Upper lobe of left lung (tissue), 4 donors: ENCODE measurements around the gene SLC17A8.

Experiments
- EP300 ChIP-seq, 4 donors: sonication (generic); formaldehyde crosslinking; IDR thresholded peaks; one replicate each; pipeline ENCODE4 v1.5.1; 2017; ENCODE audit warnings: antibody characterized with exemption in 4 of 4, control low read depth in 2 of 4
- POLR2A ChIP-seq, 4 donors: fragments of 450-650 bp; IDR thresholded peaks; one replicate each; pipeline ENCODE4 v1.5.1; 2016 to 2017; ENCODE audit warnings: antibody characterized with exemption in 4 of 4, mild to moderate bottlenecking in 2 of 4
- POLR2AphosphoS5 ChIP-seq, 2 donors: sonication (generic); formaldehyde crosslinking; IDR thresholded peaks; one replicate each; pipeline ENCODE4 v1.5.1; 2017; ENCODE audit warnings: antibody characterized with exemption in 2 of 2
- TF ChIP-seq, protein P1 (sequence below), 6 experiments: fragments of 450-650 bp in 4 of 6; fragments of 200-600 bp in 2 of 6; sonication (generic) in 2 of 6; IDR thresholded peaks; one replicate each; pipeline ENCODE4 v1.5.1; 2016 to 2019; ENCODE audit warnings: antibody characterized with exemption in 6 of 6

DNA sequence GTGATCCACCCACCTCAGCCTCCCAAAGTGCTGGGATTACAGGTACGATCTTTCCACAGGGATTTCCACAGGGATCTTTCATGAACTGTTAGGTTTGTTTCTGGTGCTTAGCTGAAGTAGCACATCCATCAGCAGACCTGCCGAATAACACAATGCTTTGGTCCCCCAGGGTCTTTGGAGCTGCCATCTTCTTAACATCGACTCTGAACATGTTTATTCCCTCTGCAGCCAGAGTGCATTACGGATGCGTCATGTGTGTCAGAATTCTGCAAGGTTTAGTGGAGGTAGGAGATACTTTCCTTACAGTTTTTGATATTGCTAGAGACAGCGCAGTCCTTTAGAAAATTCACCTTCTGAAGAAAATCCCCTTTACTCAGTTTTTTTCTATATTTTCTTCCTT, 36.3 kb downstream of the SLC17A8 start:
- TF ChIP-seq POLR2A (IDR thresholded peaks at IDR 0.05) (no peak), POLR2AphosphoS5 (IDR thresholded peaks at IDR 0.05) (no peak), EP300 (IDR thresholded peaks at IDR 0.05) (no peak)
- TF ChIP-seq, protein P1, sequence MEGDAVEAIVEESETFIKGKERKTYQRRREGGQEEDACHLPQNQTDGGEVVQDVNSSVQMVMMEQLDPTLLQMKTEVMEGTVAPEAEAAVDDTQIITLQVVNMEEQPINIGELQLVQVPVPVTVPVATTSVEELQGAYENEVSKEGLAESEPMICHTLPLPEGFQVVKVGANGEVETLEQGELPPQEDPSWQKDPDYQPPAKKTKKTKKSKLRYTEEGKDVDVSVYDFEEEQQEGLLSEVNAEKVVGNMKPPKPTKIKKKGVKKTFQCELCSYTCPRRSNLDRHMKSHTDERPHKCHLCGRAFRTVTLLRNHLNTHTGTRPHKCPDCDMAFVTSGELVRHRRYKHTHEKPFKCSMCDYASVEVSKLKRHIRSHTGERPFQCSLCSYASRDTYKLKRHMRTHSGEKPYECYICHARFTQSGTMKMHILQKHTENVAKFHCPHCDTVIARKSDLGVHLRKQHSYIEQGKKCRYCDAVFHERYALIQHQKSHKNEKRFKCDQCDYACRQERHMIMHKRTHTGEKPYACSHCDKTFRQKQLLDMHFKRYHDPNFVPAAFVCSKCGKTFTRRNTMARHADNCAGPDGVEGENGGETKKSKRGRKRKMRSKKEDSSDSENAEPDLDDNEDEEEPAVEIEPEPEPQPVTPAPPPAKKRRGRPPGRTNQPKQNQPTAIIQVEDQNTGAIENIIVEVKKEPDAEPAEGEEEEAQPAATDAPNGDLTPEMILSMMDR (IDR thresholded peaks at IDR 0.05) = no peak
